Measurements from ENCODE around the gene HELZ.

DNA sequence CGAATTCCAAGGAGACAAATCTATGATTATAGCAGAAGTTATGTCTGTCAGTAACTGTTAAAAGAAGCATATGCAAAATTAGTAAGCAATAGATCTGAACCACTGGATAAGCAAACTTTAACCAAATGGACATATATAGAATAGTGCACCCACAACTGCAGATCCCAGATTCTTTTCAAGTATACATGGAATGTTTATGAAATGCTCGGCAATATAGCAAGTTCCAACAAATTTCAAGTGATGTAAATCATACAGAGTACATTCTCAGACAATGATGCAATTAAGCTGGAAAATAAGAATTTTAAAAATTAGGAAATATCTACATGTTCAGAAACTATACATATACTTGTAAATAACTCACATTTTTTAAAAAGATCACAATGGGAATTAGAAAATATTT is 8.4 kb upstream of the HELZ start:
- TF ChIP-seq, protein P1, sequence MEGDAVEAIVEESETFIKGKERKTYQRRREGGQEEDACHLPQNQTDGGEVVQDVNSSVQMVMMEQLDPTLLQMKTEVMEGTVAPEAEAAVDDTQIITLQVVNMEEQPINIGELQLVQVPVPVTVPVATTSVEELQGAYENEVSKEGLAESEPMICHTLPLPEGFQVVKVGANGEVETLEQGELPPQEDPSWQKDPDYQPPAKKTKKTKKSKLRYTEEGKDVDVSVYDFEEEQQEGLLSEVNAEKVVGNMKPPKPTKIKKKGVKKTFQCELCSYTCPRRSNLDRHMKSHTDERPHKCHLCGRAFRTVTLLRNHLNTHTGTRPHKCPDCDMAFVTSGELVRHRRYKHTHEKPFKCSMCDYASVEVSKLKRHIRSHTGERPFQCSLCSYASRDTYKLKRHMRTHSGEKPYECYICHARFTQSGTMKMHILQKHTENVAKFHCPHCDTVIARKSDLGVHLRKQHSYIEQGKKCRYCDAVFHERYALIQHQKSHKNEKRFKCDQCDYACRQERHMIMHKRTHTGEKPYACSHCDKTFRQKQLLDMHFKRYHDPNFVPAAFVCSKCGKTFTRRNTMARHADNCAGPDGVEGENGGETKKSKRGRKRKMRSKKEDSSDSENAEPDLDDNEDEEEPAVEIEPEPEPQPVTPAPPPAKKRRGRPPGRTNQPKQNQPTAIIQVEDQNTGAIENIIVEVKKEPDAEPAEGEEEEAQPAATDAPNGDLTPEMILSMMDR (IDR thresholded peaks at IDR 0.05) = no peak
- TF ChIP-seq POLR2A (IDR thresholded peaks at IDR 0.05) = no peak

Data from prostate gland (tissue), 2 donors.